ENCODE results near the gene MUC3A. TPM values are rescaled to one million over a fixed set of nuclear protein-coding genes. Genes with fewer than 3 reads are reported as not detected.

The MUC3A gene
- total RNA-seq, 4 donors from 2014 or later: 0.09 to 1.1 (median 0.24) TPM

DNA sequence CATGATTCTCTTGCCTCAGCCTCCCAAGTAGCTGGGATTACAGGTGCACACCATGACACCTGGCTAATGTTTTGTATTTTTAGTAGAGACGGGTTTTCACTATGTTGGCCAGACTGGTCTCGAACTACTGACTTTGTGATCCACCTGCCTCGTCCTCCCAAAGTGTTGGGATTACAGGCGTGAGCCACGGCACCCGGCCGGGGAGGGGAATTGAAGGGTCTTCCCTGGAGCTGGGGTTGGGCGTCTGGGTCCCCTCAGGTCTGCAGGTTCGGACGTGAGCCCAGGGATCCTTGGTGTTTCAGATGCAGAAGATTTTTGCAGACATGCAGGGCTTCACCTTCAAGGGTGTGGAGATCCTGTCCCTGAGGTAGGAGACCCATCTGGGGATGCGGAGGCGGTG lies 14.1 kb downstream of the MUC3A start:
- no peak for ATAC-seq (ENCODE audit: low FRiP score)
- no peak for DNase-seq (ENCODE audit: low spot score)
- TF ChIP-seq CTCF (IDR thresholded peaks at IDR 0.05): no peak

- TF ChIP-seq CTCF (IDR thresholded peaks at IDR 0.05): no peak
- DNase-seq (ENCODE audit: low spot score) (no peak), ATAC-seq (ENCODE audit: low FRiP score) (no peak)
Observed at GRCh38 chr7:100963874-100964273, 14.5 kb downstream of the MUC3A start.

DNA sequence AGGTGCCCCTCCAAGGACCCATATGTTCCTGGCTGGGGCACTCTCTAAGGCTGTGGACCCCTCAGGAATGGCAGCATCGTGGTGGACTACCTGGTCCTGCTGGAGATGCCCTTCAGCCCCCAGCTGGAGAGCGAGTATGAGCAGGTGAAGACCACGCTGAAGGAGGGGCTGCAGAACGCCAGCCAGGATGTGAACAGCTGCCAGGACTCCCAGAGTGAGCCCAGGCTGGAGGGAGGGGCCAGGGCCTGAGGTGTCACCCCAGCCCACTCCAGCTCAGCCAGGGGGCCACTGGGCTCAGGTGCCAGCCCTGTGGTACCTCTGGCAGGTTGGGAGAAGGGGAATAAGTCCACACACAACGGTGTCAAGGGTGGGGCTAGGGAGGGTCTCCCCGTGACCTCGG lies 15.3 kb downstream of the MUC3A start:
- TF ChIP-seq CTCF (IDR thresholded peaks at IDR 0.05): no peak
- DNase-seq (ENCODE audit: low spot score) (no peak), ATAC-seq (ENCODE audit: low FRiP score) (no peak)

GRCh38 chr7:100965045-100965722 lies 15.8 kb downstream of the MUC3A start:
- no peak for DNase-seq (ENCODE audit: low spot score)
- peak; percentile 3 for ATAC-seq (ENCODE audit: low FRiP score)
- no peak for TF ChIP-seq CTCF (IDR thresholded peaks at IDR 0.05)

DNA sequence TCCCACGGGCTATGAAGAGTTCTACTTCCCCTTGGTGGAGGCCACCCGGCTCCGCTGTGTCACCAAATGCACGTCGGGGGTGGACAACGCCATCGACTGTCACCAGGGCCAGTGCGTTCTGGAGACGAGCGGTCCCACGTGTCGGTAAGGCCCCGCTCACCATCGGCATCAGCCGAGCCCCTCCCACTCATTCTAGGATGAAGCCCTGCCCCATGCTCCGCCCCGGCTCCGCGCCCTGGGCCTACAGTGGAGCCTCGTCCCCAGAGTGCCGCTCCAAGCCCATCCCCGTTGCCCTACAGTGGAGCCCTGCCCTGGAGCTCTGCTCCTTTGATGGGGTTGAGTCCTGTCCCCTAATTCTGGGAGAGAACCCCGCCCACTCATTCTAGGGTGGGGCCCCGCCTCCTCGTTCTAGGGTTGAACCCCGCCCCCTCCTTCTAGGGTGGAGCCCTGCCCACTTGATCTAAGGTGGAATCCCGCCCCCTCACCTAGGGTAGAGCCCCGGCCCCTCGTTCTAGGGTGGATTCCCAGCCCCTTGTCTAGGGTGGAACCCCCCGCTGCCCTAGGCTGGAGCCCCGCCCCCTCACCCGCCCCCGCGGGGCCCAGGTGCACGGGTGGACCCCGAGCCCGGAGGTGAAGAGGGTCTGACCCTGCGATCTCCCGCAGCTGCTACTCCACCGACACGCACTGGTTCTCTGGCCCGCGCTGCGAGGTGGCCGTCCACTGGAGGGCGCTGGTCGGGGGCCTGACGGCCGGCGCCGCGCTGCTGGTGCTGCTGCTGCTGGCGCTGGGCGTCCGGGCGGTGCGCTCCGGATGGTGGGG lies 16.6 kb downstream of the MUC3A start:
- ATAC-seq (ENCODE audit: low FRiP score): peak; percentile 40
- TF ChIP-seq CTCF (IDR thresholded peaks at IDR 0.05): peak in 1 of 3 donors; percentile 10
- DNase-seq (ENCODE audit: low spot score): peak; percentile 46

DNA sequence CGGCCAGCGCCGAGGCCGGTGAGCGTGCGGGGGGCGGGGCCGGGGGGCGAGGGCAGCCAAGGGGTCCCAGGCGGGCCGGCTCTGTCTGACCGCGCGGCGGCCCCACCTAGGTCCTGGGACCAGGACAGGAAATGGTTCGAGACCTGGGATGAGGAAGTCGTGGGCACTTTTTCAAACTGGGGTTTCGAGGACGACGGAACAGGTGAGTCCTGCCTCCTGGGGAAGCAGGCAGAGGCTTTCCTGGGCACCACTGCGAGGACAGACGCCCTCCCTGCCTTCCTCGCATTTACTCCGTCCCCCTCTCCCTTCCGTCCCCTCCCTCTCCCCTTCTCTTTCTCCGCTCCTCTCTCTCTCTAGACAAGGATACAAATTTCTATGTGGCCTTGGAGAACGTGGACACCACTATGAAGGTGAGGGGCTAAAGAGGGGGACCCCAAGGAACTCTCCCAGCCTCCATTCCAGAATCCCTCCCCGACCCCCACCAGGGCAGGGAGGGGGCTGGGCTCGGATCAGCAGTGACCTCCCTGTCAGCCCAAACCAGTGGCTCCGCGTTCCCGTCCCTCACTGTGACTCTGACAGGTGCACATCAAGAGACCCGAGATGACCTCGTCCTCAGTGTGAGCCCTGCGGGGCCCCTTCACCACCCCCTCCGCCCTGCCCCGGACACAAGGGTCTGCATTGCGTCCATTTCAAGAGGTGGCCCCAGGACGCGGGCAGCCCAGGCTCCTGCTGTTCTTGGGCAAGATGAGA lies 17.4 kb downstream of the MUC3A start:
- no peak for TF ChIP-seq CTCF (IDR thresholded peaks at IDR 0.05)
- ATAC-seq (ENCODE audit: low FRiP score): no peak
- no peak for DNase-seq (ENCODE audit: low spot score)
